ENCODE results near the gene ATP1B1. TPM values are rescaled to one million over a fixed set of nuclear protein-coding genes. Genes with fewer than 3 reads are reported as not detected.
"Not testable (repeated sequence)": the region's sequence is repeated elsewhere in the genome, so short reads cannot be mapped to it uniquely, and the experiment has no call there.

The ATP1B1 gene
- total RNA-seq, 1 donor from 2014 or later, result 256 TPM

- intact Hi-C loops (cut with DNase I), result no loop called here
- no peak for DNase-seq (ENCODE audit: low spot score)
These were observed 54.5 kb downstream of the ATP1B1 start for GRCh38 chr1:169160845-169161495.

GRCh38 chr1:169161496-169162194, 55.2 kb downstream of the ATP1B1 start:
- intact Hi-C loops (cut with DNase I), result no loop called here
- no peak for DNase-seq (ENCODE audit: low spot score)

GRCh38 chr1:169163059-169163458, 56.6 kb downstream of the ATP1B1 start:
- intact Hi-C loops (cut with DNase I), result no loop called here
- no peak for DNase-seq (ENCODE audit: low spot score)

GRCh38 chr1:169175461-169175860, 69.0 kb downstream of the ATP1B1 start:
- intact Hi-C loops (cut with DNase I), result no loop called here
- DNase-seq (ENCODE audit: low spot score), result no peak

GRCh38 chr1:169179431-169179830, 72.9 kb downstream of the ATP1B1 start:
- DNase-seq (ENCODE audit: low spot score); intact Hi-C loops (cut with DNase I): not testable (repeated sequence)

GRCh38 chr1:169180174-169180573, 73.7 kb downstream of the ATP1B1 start:
- intact Hi-C loops (cut with DNase I), result no loop called here
- no peak for DNase-seq (ENCODE audit: low spot score)
